Ovary (tissue), 9 donors: ENCODE results near the gene S100A14. TPM values are rescaled to one million over a fixed set of nuclear protein-coding genes. Genes with fewer than 3 reads are reported as not detected.

Source experiments
- DNase-seq, 5 donors: peaks; one replicate each; pipeline ENCODE4 v3.0.0-alpha.2; 2019 to 2020
- H3K27ac ChIP-seq, 2 donors: fragments of 200-600 bp; one replicate each; pipeline versions ENCODE4 v1.5.1 to v1.8.0; 2019 to 2022
- H3K27me3 ChIP-seq: fragments of 200-600 bp; one replicate; pipeline ENCODE4 v1.8.0; 2022
- H3K36me3 ChIP-seq: fragments of 200-600 bp; sonication (generic); one replicate; pipeline ENCODE4 v1.5.1; 2019
- H3K4me1 ChIP-seq: one replicate; pipeline ENCODE4 v1.8.1; 2013; ENCODE audit warnings: mild to moderate bottlenecking, moderate library complexity; ENCODE audit not compliant: insufficient read depth
- H3K4me3 ChIP-seq: fragments of 200-600 bp; sonication (generic); one replicate; pipeline ENCODE4 v1.5.1; 2017
- H3K9me3 ChIP-seq, 2 donors: fragments of 200-600 bp in 1 of 2; sonication (generic) in 1 of 2; one replicate each; pipeline versions ENCODE4 v1.5.1 to v1.8.1; 2013 to 2019; ENCODE audit warnings: mild to moderate bottlenecking in 1 of 2, moderate library complexity in 1 of 2
- CTCF ChIP-seq, 3 donors: fragments of 450-650 bp in 2 of 3; fragments of 200-600 bp in 1 of 3; IDR thresholded peaks; one replicate each; pipeline versions ENCODE4 v1.5.1 to v1.8.0; 2016 to 2022; ENCODE audit warnings: antibody characterized with exemption in 3 of 3, mild to moderate bottlenecking in 1 of 3
- EP300 ChIP-seq: sonication (generic); formaldehyde crosslinking; IDR thresholded peaks from one replicate; pipeline ENCODE4 v1.6.1; 2017; ENCODE audit warnings: antibody characterized with exemption
- POLR2A ChIP-seq: fragments of 450-650 bp; IDR thresholded peaks from one replicate; pipeline ENCODE4 v1.6.1; 2017; ENCODE audit warnings: antibody characterized with exemption, mild to moderate bottlenecking, moderate library complexity
- WGBS, 3 donors: extraction: QIAGEN DNeasy Blood & Tissue Kit in 1 of 3; methylation state at CpG; one replicate each; pipeline versions ENCODE4 v1.1.5 to v1.1.7; 2013 to 2017; 5-methylcytosine and 5-hydroxymethylcytosine counted together
- intact Hi-C, 4 donors: fragments of 100-400 bp; cut with DNase I; formaldehyde crosslinking; loops; one replicate each; pipeline versions ENCODE4 v1.11.0 to v1.15.1; 2022 to 2023
- polyA plus RNA-seq, 2 donors: library from polyadenylated mRNA; stranded (reverse); fragments of 200-250 nt in 1 of 2; fragments of 350-450 nt in 1 of 2; fragmentation: Illumina TruSeq in 1 of 2; extraction: RNeasy Lipid Tissue Mini Kit (QIAGEN cat#74804) in 1 of 2; gene quantifications; one replicate each; pipeline ENCODE4 v1.2.3, GENCODE V29; 2013 to 2014
- total RNA-seq, 7 donors: library from RNA; depleted of rRNA in 2 of 7; stranded (reverse); fragments of >200 nt in 2 of 7; fragmentation: NEBNext Ultra II Directional in 3 of 7; extraction: Animal tissue kit (Norgen Biotek cat#: 25700) in 3 of 7; gene quantifications; one replicate each; pipeline versions ENCODE4 v1.1.0 to v1.2.4, GENCODE V29; 2016 to 2023
- donor health status: DM: no; HTN: no; CAD: no; lungs with moderate emphysema.
- donor health status: DM: no; HTN: no; CAD: no.
- donor health status: Bipolar disorder and iron deficiency.
- donor health status: DM: yes; HTN: yes; CAD: no.
- donor health status: DM: no; HTN: no; CAD: no.
- donor health status: DM: yes; HTN: yes; CAD: no.

Gene S100A14
- total and polyA plus RNA-seq, 9 donors = 0.40 to 19.8 (median 2.1) TPM; not detected in 2

- Histone ChIP-seq H3K27ac (no peak overlapping the region), H3K36me3 (no peaks in the 10 kb centered on the region)
- WGBS, 3 donors = 53 to 58% (median 57%) methylated on average over 9 of the region's 9 CpGs
Observed at GRCh38 chr1:153661111-153661708, 45.1 kb upstream of the S100A14 start.

GRCh38 chr1:153659656-153660055 lies 43.5 kb upstream of the S100A14 start:
- WGBS, 3 donors = 69 to 81% (median 76%) methylated on average over 9 of the region's 9 CpGs
- DNase-seq = peak in 1 of 5 donors; percentile 33
- H3K9me3 ChIP-seq = no peaks in the 10 kb centered on the region
- peak overlapping the region; percentile 57 for H3K4me3 ChIP-seq
- no peaks in the 10 kb centered on the region for H3K36me3 ChIP-seq
- no peak overlapping the region for H3K27ac ChIP-seq
- no peak for TF ChIP-seq EP300
- no peak for TF ChIP-seq CTCF (IDR thresholded peaks at IDR 0.05)
- no peak for TF ChIP-seq POLR2A
- intact Hi-C loops = loop anchor here in 1 of 4 donors (10.0 kb wide), 1 partner anchor 145 kb away; no protein-coding TSS in a partner anchor
- H3K4me1 ChIP-seq = peaks cover 2% of the 10 kb centered on the region
- H3K27me3 ChIP-seq = no peaks in the 10 kb centered on the region

More at GRCh38 chr1:153661111-153661708, 45.1 kb upstream of the S100A14 start:
- Histone ChIP-seq H3K4me3 (no peak overlapping the region), H3K4me1 (peaks cover 2% of the 10 kb centered on the region), H3K27me3 (no peaks in the 10 kb centered on the region), H3K9me3 (no peaks in the 10 kb centered on the region)
- DNase-seq = peak in 2 of 5 donors; percentile 7 to 14
- TF ChIP-seq CTCF (IDR thresholded peaks at IDR 0.05) (no peak), POLR2A (no peak), EP300 (no peak)
- intact Hi-C loops = loop anchor here in 1 of 4 donors (10.0 kb wide), 1 partner anchor 146 kb away; no protein-coding TSS in a partner anchor

- no peaks in the 10 kb centered on the region for H3K36me3 ChIP-seq
- peaks cover 2% of the 10 kb centered on the region for H3K4me1 ChIP-seq
- intact Hi-C loops = no loop called here
- 14 to 18% (median 14%) methylated on average over 8 of the region's 8 CpGs for WGBS, 3 donors
- H3K27me3 ChIP-seq = no peaks in the 10 kb centered on the region
- peak overlapping the region; percentile 86 to 91 for H3K27ac ChIP-seq
- H3K9me3 ChIP-seq = no peaks in the 10 kb centered on the region
- no peak for TF ChIP-seq POLR2A
- no peak for TF ChIP-seq CTCF (IDR thresholded peaks at IDR 0.05)
- no peak for TF ChIP-seq EP300
- peak overlapping the region; percentile 57 for H3K4me3 ChIP-seq
- no peak for DNase-seq
Observed at GRCh38 chr1:153659175-153659534, 43.0 kb upstream of the S100A14 start.

GRCh38 chr1:153658400-153659174 lies 42.5 kb upstream of the S100A14 start, which contains the start of gene SNAPIN:
TSS of gene SNAPIN (plus strand) at chr1:153658703. CDS start at chr1:153658744, 41 bp downstream.
- H3K27ac ChIP-seq = peak within 1 kb of the TSS; percentile 86 to 91
- peaks cover 2% of the 10 kb centered on the region for H3K4me1 ChIP-seq
- H3K27me3 ChIP-seq = no peaks in the 10 kb centered on the region
- DNase-seq = peak; percentile 90 to 93 (median 91)
- H3K9me3 ChIP-seq = no peaks in the 10 kb centered on the region
- no peaks in the 10 kb centered on the region for H3K36me3 ChIP-seq
- peak within 1 kb of the TSS; percentile 57 for H3K4me3 ChIP-seq
- TF ChIP-seq EP300 (peak; percentile 49), POLR2A (peak; percentile 72), CTCF (IDR thresholded peaks at IDR 0.05) (peak in 2 of 3 donors; percentile 23 to 30)
- 2% methylated on average over 36 to 53 of the region's 53 CpGs for WGBS, 3 donors
- intact Hi-C loops = no loop called here
